Measurements from ENCODE around the gene SLBP.

Gene SLBP

DNA sequence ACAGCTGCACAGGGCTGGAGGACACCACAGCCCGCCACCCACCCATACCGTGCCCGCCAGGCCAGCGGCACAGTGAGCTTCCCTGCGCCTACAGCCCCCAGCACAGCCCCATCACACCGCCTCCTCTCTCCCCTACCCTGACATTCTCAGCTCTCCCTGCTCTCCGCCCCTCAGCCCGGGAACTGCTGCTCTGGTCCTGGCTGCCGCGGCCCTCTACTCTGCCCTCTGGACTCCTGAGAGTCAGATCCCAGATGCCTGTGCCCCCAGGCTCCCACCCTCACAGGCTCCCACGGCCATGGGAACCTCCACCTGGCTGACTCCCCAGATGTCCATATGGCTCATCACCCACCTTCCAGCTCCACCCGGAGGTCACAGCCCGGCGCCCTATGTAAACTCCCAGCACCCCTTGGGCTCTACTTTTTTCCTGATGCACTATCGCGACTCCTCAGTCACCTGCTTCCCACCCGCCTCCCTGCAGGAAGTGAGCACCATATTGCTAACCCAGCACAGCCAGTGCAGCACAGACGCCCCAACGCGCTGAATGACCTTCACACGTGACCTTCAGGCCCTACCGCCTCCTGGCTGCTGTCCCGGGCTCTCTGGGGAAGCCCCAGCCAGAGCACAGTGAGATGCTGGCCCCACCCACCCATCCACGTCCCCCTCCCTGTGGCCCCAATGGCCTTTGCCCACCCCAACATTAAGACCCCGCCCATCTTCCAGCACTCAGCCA, 51.0 kb downstream of the SLBP start:
- Histone ChIP-seq H3K79me1 (ENCODE audit: low read length) (no peaks in the 10 kb centered on the region), H3K14ac (ENCODE audit: low read length) (no peak overlapping the region), H3K18ac (ENCODE audit: low read length) (no peak overlapping the region), H3K9me3 (ENCODE audit: insufficient read depth, low read depth, low read length) (no peaks in the 10 kb centered on the region), H3K4me3 (ENCODE audit: low read depth, low read length) (no peak overlapping the region), H3K4ac (ENCODE audit: low read depth, low read length) (no peak overlapping the region), H2AFZ (ENCODE audit: insufficient read depth, low read length, poor library complexity) (no peak overlapping the region), H3K27ac (ENCODE audit: low read depth, low read length) (no peak overlapping the region), H3K23ac (ENCODE audit: low read length) (no peak overlapping the region), H3K4me1 (ENCODE audit: control insufficient read depth in 1 of 2, insufficient read depth in 2 of 2, low read length in 2 of 2) (no peaks in the 10 kb centered on the region), H3K4me2 (ENCODE audit: low read length) (no peak overlapping the region), H2AK5ac (ENCODE audit: low read length) (no peak overlapping the region), H3K36me3 (ENCODE audit: control insufficient read depth in 1 of 2, insufficient read depth in 2 of 2, low read length in 2 of 2) (no peaks in the 10 kb centered on the region), H2BK12ac (ENCODE audit: low read length) (no peak overlapping the region), H4K8ac (ENCODE audit: low read depth, low read length) (no peak overlapping the region), H2BK5ac (ENCODE audit: low read depth, low read length, poor library complexity) (no peak overlapping the region), H4K12ac (ENCODE audit: low read depth, low read length) (no peak overlapping the region), H4K91ac (ENCODE audit: low read depth, low read length) (no peak overlapping the region), H3K79me2 (ENCODE audit: control insufficient read depth, insufficient read depth, low read length, poor library complexity) (no peaks in the 10 kb centered on the region), H2BK120ac (ENCODE audit: insufficient read depth, low read length, poor library complexity) (no peak overlapping the region), H3K27me3 (ENCODE audit: insufficient read depth, low read length) (no peaks in the 10 kb centered on the region), H3K9ac (ENCODE audit: low read length) (no peak overlapping the region)
- no peak for DNase-seq
- WGBS (ENCODE audit: extremely low coverage, insufficient coverage, insufficient read length), result no CpG with 5 or more reads among the region's 25 CpGs

DNA sequence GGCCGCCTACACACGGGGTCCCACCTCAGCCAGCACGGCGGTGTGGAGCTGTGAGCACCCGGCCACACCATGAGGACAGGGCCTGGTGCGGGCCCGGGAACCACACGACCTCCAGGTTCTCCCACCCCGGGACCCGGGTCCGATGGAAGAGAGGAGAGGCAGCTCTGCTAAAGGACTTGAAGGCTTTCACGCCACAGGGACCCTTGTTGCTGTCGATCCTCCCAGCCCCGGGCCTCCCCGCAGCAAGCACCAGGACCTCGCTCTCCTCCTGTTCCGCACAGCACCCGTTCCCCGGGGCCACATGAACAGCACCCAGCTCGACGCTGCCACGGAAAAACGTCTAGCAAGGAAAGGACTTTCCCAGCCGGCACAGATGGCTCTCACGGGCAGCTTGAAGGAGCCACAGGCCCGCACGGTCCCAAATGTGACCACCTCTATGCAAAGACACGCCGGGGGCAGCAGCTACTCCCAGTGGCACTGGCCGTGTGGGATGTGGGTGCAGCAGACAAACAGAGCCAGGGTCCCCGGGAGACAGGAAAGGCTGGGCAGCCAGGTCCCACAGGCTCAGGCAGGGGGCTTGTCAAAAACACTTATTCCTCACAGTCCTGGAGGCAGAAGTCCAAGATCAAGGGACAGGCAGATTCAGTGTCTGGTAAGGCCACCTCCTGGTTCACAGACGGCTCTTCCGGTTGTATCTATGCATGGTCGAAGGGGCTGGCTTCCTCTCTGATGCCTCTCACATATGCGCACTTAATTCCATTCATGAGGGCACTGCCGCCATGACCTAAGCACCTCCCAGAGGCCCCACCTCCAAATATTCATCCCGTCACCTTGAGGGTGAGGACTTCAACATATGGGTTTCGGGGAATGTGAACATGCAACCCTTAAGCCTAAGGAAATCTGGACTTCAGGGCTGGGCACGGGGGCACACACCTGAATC, 52.7 kb downstream of the SLBP start:
- H4K8ac ChIP-seq (ENCODE audit: low read depth, low read length), result no peak overlapping the region
- H4K12ac ChIP-seq (ENCODE audit: low read depth, low read length), result no peak overlapping the region

DNA sequence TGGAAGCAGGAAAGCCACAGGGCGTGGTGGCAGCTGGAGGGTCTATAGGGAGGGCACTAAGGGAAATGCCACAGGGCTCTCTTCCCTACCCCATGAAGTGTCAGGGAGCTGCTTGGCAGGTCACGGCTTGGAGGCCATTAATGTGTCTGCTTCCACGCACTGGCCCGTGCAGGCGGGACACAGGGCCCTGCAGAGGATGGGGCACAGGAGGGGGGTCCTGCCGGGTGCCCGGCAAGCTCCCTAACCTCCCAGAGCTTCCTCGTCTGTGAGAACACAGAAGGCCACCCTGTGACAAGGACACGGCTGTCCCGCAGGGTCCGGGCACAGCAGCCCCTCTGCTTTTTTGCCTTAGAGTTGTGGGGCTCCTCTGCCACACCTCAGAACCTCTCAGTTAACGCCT, 53.5 kb downstream of the SLBP start:
- Histone ChIP-seq H2AFZ (ENCODE audit: insufficient read depth, low read length, poor library complexity) (no peak overlapping the region), H3K9ac (ENCODE audit: low read length) (no peak overlapping the region), H3K9me3 (ENCODE audit: insufficient read depth, low read depth, low read length) (no peaks in the 10 kb centered on the region), H3K36me3 (ENCODE audit: control insufficient read depth in 1 of 2, insufficient read depth in 2 of 2, low read length in 2 of 2) (no peaks in the 10 kb centered on the region), H3K27me3 (ENCODE audit: insufficient read depth, low read length) (no peaks in the 10 kb centered on the region), H3K23ac (ENCODE audit: low read length) (no peak overlapping the region), H3K4me3 (ENCODE audit: low read depth, low read length) (no peak overlapping the region), H4K91ac (ENCODE audit: low read depth, low read length) (no peak overlapping the region), H2AK5ac (ENCODE audit: low read length) (no peak overlapping the region), H4K8ac (ENCODE audit: low read depth, low read length) (no peak overlapping the region), H3K14ac (ENCODE audit: low read length) (no peak overlapping the region), H3K79me1 (ENCODE audit: low read length) (no peaks in the 10 kb centered on the region), H4K12ac (ENCODE audit: low read depth, low read length) (no peak overlapping the region), H2BK5ac (ENCODE audit: low read depth, low read length, poor library complexity) (no peak overlapping the region), H3K4ac (ENCODE audit: low read depth, low read length) (no peak overlapping the region), H2BK12ac (ENCODE audit: low read length) (no peak overlapping the region), H3K4me2 (ENCODE audit: low read length) (no peak overlapping the region), H3K79me2 (ENCODE audit: control insufficient read depth, insufficient read depth, low read length, poor library complexity) (no peaks in the 10 kb centered on the region), H3K27ac (ENCODE audit: low read depth, low read length) (no peak overlapping the region), H3K4me1 (ENCODE audit: control insufficient read depth in 1 of 2, insufficient read depth in 2 of 2, low read length in 2 of 2) (no peaks in the 10 kb centered on the region), H2BK120ac (ENCODE audit: insufficient read depth, low read length, poor library complexity) (no peak overlapping the region), H3K18ac (ENCODE audit: low read length) (no peak overlapping the region)
- WGBS (ENCODE audit: extremely low coverage, insufficient coverage, insufficient read length), result no CpG with 5 or more reads among the region's 12 CpGs
- no peak for DNase-seq

More for the DNA sequence above, 52.7 kb downstream of the SLBP start:
- Histone ChIP-seq H3K4me2 (ENCODE audit: low read length) (no peak overlapping the region), H2AFZ (ENCODE audit: insufficient read depth, low read length, poor library complexity) (no peak overlapping the region), H3K27me3 (ENCODE audit: insufficient read depth, low read length) (no peaks in the 10 kb centered on the region), H2BK120ac (ENCODE audit: insufficient read depth, low read length, poor library complexity) (no peak overlapping the region), H4K91ac (ENCODE audit: low read depth, low read length) (no peak overlapping the region), H3K79me2 (ENCODE audit: control insufficient read depth, insufficient read depth, low read length, poor library complexity) (no peaks in the 10 kb centered on the region), H2BK5ac (ENCODE audit: low read depth, low read length, poor library complexity) (no peak overlapping the region), H3K9ac (ENCODE audit: low read length) (no peak overlapping the region), H2AK5ac (ENCODE audit: low read length) (no peak overlapping the region), H3K18ac (ENCODE audit: low read length) (no peak overlapping the region), H3K23ac (ENCODE audit: low read length) (no peak overlapping the region), H3K4me1 (ENCODE audit: control insufficient read depth in 1 of 2, insufficient read depth in 2 of 2, low read length in 2 of 2) (no peaks in the 10 kb centered on the region), H3K36me3 (ENCODE audit: control insufficient read depth in 1 of 2, insufficient read depth in 2 of 2, low read length in 2 of 2) (no peaks in the 10 kb centered on the region), H3K9me3 (ENCODE audit: insufficient read depth, low read depth, low read length) (no peaks in the 10 kb centered on the region), H3K27ac (ENCODE audit: low read depth, low read length) (no peak overlapping the region), H3K4me3 (ENCODE audit: low read depth, low read length) (no peak overlapping the region), H3K79me1 (ENCODE audit: low read length) (no peaks in the 10 kb centered on the region), H3K4ac (ENCODE audit: low read depth, low read length) (no peak overlapping the region), H2BK12ac (ENCODE audit: low read length) (no peak overlapping the region), H3K14ac (ENCODE audit: low read length) (no peak overlapping the region)
- no CpG with 5 or more reads among the region's 39 CpGs for WGBS (ENCODE audit: extremely low coverage, insufficient coverage, insufficient read length)
- no peak for DNase-seq

DNA sequence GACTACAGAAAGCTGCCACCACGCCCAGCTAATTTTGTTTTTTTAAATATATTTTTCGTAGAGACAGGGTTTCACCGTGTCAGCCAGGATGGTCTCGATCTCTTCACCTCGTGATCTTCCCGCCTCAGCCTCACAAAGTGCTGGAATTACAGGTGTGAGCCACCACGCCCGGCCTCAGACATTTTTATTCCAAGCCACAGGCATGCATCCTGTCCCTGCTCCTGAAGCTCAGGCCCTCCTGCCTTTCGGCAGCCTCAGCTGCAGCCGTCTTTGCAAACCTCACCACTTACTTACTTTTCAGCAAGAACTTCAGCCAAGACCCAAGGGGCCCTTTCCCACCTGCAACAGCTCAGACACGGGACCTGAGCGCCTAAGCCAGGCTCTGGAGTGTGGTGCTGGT, 54.0 kb downstream of the SLBP start:
- no CpG with 5 or more reads among the region's 12 CpGs for WGBS (ENCODE audit: extremely low coverage, insufficient coverage, insufficient read length)
- Histone ChIP-seq H3K9me3 (ENCODE audit: insufficient read depth, low read depth, low read length) (no peaks in the 10 kb centered on the region), H3K79me1 (ENCODE audit: low read length) (no peaks in the 10 kb centered on the region), H3K14ac (ENCODE audit: low read length) (no peak overlapping the region), H2BK120ac (ENCODE audit: insufficient read depth, low read length, poor library complexity) (no peak overlapping the region), H3K27me3 (ENCODE audit: insufficient read depth, low read length) (no peaks in the 10 kb centered on the region), H2BK12ac (ENCODE audit: low read length) (no peak overlapping the region), H3K4ac (ENCODE audit: low read depth, low read length) (no peak overlapping the region), H3K23ac (ENCODE audit: low read length) (no peak overlapping the region), H3K36me3 (ENCODE audit: control insufficient read depth in 1 of 2, insufficient read depth in 2 of 2, low read length in 2 of 2) (no peaks in the 10 kb centered on the region), H3K4me3 (ENCODE audit: low read depth, low read length) (no peak overlapping the region), H3K79me2 (ENCODE audit: control insufficient read depth, insufficient read depth, low read length, poor library complexity) (no peaks in the 10 kb centered on the region), H3K27ac (ENCODE audit: low read depth, low read length) (no peak overlapping the region), H2AK5ac (ENCODE audit: low read length) (no peak overlapping the region), H3K9ac (ENCODE audit: low read length) (no peak overlapping the region), H4K12ac (ENCODE audit: low read depth, low read length) (no peak overlapping the region), H2AFZ (ENCODE audit: insufficient read depth, low read length, poor library complexity) (no peak overlapping the region), H3K4me1 (ENCODE audit: control insufficient read depth in 1 of 2, insufficient read depth in 2 of 2, low read length in 2 of 2) (no peaks in the 10 kb centered on the region), H4K91ac (ENCODE audit: low read depth, low read length) (no peak overlapping the region), H2BK5ac (ENCODE audit: low read depth, low read length, poor library complexity) (no peak overlapping the region), H3K4me2 (ENCODE audit: low read length) (no peak overlapping the region), H3K18ac (ENCODE audit: low read length) (no peak overlapping the region), H4K8ac (ENCODE audit: low read depth, low read length) (no peak overlapping the region)
- no peak for DNase-seq
